Dedifferentiated amniotic fluid mesenchymal stem cell (primary cell): ENCODE measurements around the gene SMC1B.
A peak's percentile ranks its signal among the peaks of the same experiment; 100 is the strongest.
"Not testable (repeated sequence)": the region's sequence is repeated elsewhere in the genome, so short reads cannot be mapped to it uniquely, and the experiment has no call there.

Experiments
- DNase-seq: peaks from one replicate; pipeline ENCODE4 v3.0.0-alpha.2; 2016; ENCODE audit errors: extremely low spot score

Gene SMC1B

GRCh38 chr22:45445031-45445710, 31.8 kb upstream of the SMC1B start:
- DNase-seq = no peak

- DNase-seq = no peak
Measured at GRCh38 chr22:45444168-45444567, 30.8 kb upstream of the SMC1B start.

GRCh38 chr22:45442116-45442515, 28.7 kb upstream of the SMC1B start:
- no peak for DNase-seq

DNA sequence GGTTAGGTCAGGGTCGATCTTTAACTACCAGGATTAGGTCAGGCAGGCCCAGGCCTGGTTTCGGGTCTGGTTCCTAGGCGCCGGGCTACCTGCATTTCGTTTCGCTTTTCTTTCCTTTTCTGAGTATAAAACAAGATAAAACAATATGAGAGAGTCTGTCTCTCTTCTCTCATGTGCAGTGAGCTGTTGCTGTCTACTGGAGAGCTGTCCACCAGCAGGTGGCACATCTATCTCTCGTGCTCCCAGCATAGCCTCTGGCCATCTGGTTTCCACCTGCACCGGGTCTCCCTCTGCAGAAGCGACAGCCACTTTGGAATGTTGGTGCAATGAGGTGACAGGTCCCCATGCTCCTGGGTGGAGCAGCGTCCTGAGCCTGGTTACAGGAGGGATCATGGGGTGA, 27.7 kb upstream of the SMC1B start:
- peak; percentile 58 for DNase-seq

- DNase-seq = not testable (repeated sequence)
Measured at GRCh38 chr22:45440688-45441087, 27.3 kb upstream of the SMC1B start.

DNA sequence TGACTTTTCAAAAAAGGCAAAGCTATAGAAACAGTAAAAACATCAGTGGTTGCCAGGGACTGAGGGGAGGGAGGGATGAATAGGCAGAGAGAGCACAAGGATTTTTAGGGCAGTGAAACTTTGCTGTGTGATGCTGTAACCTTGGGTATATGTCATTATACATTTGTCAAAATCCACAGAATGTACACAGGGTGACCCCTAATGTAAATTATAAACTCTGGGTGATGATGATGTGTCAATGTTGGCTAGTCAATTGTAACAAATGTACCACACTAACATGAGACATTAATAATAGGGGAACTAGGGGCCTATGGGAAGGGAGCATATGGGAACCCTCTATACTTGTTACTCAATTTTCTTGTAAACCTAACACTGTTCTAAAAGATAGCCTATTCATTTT, 24.9 kb upstream of the SMC1B start:
- DNase-seq = no peak

DNA sequence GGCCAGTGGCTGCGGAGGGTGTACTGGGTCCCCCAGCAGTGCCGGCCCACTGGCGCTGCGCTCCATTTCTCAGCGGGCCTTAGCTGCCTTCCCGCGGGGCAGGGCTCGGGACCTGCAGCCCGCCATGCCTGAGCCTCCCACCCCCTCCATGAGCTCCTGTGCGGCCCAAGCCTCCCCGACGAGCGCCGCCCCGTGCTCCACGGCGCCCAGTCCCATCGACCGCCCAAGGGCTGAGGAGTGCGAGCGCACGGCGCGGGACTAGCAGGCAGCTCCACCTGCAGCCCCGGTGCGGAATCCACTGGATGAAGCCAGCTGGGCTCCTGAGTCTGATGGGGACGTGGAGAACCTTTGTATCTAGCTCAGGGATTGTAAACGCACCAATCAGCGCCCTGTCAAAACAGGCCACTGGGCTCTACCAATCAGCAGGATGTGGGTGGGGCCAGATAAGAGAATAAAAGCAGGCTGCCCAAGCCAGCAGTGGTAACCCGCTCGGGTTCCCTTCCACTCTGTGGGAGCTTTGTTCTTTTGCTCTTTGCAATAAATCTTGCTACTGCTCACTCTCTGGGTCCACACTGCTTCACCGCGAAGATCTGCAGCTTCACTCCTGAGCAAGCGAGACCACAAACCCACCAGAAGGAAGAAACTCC, 23.6 kb upstream of the SMC1B start:
- not testable (repeated sequence) for DNase-seq

GRCh38 chr22:45435544-45436139, 22.2 kb upstream of the SMC1B start:
- DNase-seq = peak; percentile 92

DNA sequence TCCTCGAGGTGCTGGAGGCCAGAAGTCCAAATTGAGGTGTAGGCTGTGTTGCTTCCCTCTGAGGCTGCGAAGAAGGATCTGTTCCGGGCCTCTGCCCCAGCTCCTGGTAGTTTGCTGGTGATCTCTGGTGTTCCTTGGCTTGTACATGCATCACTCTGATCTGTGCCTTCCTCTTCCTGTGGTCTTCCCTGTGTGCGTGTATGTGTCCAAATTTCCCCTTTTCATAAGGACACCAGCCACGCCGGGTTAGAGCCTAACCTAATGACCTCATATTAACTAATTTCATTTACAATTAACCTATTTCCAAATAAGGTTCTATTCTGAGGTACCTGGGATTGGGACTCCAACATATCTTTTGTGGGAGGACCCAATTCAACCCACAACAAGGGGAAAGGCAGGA, 21.6 kb upstream of the SMC1B start:
- no peak for DNase-seq

- no peak for DNase-seq
Measured at GRCh38 chr22:45430871-45431270, 17.5 kb upstream of the SMC1B start.

DNA sequence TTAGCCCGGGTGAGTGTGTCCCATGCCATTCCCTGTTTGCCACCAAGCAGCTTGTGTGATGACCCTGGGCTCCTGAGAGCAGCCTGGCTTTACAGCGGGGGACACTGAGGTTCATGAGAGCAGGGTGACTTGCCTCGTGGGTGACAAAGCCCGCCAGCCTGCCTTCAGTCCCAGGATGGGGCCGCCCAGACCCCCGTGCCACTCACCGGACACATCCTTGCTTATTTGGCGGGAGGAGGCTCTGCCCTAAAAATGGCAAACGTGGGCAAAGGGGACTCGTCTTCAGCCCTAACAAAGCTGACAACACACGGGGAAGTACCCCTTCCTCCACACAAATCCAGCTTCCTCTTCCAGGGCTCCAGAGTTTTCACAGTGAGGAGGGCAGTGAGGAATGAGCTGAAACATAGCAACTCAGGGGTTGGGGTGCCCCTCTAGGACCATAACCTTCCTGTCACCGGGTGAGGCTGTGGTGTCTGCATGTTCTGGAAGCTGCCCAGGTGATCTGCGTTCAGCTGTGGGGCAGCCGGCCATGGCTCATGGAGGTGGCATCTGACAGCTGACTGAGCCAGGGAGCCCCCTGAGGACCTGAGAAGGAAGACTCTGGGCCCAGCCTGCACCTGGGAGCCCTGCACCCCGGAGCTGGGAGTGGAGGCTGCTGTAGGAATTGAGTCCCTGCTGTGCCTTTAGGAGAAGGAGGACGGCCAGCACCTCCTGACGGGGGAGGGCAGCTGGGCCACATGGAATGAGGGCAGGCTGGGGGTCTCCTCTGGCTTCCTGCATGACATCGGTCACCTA, 16.8 kb upstream of the SMC1B start:
- DNase-seq = no peak

DNA sequence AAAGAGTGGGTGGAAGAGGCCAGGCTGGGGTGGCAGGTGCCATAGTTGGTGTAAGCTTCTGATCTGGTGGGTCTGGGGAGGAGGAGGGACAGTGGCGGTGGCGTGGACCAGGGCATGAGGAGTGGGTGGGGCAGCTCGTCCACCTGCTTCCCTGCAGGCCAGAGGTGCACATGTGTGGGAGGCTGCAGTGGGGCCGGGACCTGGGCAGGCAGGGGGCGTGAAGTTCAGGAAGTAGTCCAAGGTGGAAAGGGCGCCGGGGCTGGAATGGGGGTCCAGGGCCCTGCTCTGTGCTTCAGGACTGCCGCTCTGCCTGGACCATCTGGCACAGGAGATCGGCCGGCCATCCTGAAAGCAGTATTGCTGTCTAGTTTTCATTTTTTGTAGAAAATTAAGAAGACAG, 16.0 kb upstream of the SMC1B start:
- DNase-seq = no peak

DNA sequence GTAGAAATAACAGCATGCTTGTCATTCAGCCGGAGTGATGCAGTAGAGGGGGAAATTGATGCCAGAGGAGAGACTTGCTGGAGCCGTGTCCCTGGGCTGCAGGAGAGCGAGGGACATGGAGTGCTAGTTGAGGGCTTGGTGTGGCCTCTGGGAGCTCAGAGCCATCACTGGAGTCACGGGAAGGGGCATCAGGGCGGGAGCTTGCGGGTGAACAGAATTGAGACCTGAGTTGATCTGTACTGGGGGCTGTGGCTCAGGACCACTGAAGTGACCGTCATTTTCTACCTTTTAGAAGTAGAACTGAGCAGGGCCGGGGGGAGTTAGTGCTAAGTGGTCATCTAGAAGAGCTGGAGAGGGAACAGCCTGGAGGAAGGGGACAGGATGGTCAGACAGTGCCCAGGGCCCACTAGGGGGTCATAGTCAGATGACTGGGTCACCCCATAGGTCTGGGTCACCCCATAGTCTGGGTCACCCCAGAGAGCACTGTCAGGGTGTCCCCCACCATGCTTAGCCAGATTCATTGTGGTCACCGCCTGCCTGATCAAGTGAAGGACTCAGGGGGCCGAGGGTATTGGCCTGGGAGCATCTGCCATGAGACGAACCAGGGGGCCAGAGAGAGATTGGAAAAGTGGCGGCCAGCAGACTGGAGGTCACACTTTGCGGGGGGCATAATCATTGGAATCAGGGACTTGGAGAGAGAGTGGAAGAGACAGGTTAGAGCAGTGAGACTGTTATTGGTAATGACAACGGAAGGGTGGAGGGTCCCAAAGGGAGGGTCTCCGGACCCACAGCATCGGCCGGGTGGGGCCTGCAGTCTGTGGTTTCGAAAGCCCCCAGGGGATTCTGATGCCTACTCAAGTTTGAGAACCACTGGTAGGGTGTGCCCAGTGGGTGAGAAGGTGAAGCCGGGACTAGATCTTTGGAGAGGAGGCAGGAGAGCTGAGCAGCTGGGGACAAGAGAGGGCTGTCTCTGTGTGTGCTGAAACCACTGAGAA, 15.3 kb upstream of the SMC1B start:
- DNase-seq = no peak

- DNase-seq = no peak
Measured at GRCh38 chr22:45427114-45427513, 13.7 kb upstream of the SMC1B start.

DNA sequence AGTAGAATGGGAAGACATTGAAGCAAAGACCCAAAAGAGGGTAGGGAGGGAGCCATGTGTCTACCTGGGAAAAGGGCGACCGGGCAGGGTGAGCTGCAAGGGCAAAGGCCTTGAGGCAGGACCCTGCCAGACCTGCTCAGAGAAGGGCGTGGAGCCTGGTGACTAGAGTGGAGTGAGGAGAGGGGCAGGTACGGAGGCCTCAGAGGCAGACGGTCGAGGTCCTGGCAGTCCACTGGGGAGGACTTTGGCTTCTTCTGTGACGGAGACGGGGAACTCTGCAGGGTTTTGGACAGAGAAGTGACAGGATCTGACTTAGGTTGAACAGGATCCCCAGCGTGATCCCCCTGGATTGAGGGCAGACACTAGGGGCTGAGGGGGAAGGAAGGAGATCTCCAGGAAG, 13.0 kb upstream of the SMC1B start:
- DNase-seq = no peak

DNA sequence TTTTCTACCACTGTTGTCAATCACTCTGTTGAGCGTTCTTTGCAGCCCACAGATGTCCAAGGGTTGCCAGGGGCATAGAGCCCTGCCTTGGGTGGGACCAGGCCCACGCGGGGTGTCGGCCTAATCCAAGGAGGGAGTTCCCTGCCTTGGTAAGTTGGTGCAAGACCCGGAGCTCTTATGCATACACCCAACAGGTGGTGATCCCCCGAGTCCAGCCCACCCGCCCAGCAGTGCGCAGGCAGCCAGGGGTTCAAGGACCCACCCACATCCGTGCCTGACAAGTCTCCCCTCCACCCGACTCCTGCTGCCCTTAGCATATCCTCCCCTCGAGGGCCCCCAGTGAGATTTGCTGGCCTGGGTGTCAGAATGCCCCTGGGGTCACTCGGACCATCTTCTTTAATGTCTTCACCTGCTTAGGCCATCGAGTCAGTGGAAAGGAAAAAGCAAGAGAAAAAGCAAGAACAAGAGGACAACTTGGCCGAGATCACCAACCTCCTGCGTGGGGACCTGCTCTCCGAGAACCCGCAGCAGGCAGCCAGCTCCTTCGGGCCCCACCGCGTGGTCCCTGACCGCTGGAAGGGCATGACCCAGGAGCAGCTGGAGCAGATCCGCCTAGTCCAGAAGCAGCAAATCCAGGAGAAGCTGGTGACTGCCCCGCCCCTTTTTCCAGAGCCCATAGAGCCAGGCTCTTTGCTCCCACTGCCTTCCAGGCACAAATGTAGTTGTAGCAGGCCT, 12.3 kb upstream of the SMC1B start:
- DNase-seq = no peak

GRCh38 chr22:45425101-45425500, 11.7 kb upstream of the SMC1B start:
- DNase-seq = no peak

GRCh38 chr22:45424241-45424731, 10.9 kb upstream of the SMC1B start:
- DNase-seq = no peak

DNA sequence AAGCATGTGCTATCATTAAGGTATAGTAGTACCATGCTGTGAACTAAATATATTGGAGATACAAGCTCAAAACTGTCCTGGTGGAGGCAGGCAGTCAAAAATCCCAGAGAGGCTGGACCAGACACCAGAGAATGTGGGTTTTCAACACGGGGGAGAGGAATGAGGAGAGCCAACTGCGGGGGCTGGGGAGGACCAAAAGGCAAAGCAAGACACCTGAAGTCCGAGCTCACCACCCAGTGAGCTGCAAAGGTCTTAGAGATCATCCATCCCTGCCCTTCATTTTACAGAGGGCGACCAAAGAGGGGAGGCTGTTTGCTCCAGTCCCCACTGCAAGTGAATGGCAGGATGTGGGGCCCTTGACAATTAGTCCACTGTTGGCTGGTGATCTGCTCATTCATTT, 10.1 kb upstream of the SMC1B start:
- no peak for DNase-seq

DNA sequence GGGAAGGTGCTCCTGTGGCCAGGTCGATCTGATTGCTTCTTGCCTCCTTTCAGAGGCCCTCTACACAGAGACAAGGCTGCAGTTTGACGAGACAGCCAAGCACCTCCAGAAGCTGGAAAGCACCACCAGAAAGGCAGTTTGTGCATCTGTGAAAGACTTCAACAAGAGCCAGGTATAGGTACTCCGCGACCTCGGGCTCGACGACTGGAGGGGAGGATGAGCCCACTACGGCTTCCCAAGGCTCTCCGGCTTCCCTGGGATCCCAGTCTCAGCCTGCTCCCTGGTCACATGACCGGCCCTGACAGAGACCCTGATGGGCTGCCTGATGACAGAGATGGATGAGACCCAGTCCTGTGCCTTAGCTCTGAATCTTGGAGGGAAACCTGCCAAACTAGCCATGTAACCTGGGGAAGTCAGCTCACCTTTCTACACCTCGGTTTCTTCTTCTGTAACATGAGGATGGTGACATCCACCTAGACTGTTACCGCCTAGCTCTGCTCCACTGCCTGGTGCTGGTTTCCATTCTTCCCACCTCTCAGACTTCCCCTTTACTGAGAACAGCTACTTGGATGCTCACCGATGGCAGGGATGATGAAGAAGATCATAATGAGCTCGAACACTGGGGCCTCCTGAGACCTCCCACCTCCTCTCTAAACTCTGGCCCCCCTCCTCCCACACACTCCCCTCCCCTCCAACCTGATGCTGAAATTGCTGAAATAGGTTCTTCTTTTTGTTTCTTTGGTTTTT, 9.0 kb upstream of the SMC1B start:
- DNase-seq = no peak
